Stimulated activated CD8-positive, alpha-beta memory T cell treated with anti-CD3 and anti-CD28 coated beads, Interleukin-4, amount 100 ng/mL, for 4 hours (primary cell): Measurements from ENCODE around the gene SLC25A1.
"Not testable (repeated sequence)": the region's sequence is repeated elsewhere in the genome, so short reads cannot be mapped to it uniquely, and the experiment has no call there.

Experiments
- DNase-seq, 2 donors: peaks; one replicate each; pipeline ENCODE4 v3.0.0-alpha.2; 2020; ENCODE audit warnings: low read depth in 2 of 2, low spot score in 1 of 2

SLC25A1 gene

DNA sequence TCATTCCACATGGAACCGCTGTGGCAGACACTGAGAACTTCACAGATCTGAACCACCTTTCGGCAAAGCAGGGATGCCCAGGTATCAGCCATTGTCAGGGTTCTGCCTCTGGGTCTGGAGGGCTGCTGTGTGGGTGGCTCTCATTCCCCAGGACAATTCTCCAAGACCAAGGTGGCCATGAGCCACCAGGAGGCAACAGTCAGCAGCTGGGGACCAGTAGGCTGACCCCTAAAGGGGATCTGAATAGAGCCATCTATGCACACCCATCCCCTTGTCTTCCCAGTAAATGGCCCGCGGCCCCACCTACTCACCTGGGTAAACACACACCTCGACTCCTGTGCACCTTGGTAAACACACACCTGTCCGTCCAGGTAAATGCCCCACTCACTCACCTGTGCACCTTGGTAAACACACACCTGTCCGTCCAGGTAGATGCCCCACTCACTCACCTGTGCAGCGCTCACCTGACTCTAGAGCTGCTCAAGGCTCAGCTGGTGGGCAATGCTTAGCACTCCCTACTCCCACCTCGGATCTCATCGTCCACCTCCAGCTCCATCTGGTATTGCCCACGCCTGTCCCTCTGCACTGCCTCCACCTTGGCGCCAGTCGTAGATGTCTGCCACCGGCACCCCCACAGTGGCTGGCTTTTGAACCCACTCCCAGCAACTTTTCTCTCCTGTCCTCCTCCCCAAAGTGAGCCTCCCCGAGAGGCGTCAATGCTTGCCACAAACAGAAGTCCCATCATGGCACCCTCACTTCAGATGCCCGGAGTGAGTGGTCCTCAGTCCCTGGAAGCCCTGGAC is 10.2 kb downstream of the SLC25A1 start:
- no peak for DNase-seq

DNA sequence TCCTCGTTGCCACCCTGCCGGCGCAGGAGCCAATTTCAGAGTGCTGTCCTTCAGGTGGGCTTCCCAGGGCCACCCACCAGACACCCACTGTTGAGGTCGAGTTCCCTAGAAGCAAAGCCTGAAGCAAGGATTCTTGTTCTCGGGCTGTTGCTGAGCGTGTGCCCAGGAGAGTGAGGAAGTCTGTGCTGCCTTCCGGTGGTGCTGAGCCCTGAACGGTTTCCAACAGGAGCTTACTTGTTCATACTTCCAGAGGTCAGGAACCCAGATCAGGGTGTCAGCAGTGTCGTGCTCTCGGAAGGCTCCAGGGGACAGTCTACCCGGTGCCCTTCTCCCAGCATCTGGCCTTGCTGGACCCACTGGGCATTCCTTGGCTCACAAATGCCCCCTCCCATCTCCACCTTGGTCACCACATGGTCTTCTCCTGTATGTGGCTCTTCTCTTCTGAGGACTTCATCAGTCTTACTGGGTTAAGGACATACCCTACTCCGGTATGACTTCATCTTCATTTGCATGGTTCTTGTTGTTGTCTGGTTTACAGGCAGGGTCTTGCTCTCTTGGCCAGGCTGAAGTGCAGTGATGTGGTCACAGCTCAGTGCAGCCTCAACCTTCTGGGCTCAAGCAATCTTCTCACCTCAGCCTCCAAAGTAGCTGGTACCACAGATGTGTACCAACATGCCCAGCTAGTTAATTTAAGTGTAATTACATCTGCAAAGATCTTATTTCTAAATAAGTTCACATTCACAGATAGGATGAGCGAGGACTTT is 11.2 kb downstream of the SLC25A1 start:
- no peak for DNase-seq

DNA sequence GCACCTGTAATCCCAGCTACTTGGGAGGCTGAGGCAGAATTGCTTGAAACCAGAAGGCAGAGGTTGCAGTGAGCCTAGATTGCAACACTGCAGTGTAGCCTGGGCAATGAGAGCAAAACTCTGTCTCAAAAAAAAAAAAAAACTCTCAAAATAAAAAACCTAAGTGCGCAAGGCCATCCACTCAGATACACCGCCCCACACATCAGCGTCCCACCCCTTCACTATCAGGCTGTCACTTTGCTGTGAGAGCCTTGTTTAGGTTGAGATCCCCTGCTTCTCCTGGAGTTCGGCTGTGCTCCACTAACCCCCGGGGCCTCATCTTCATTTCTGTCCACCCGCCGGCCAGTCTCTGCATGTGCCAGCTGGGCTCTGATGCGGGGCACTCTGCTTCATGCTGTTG is 12.1 kb downstream of the SLC25A1 start:
- no peak for DNase-seq

DNA sequence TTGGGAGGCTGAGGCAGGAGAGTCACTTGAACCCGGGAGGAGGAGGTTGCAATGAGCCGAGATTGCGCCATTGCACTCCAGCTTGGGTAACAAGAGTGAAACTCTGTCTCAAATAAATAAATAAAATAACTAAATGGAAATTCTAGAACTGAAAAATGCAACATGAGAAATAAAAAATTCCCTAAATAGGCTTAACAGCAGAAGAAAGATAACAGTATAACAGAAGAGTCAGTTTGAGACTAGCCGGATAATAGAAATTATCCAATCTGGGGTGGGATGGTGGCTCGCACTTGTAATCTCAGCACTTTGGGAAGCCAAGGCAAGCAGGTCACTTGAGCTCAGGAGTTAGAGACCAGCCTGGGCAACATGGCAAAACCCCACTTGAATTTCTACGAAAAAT is 14.1 kb downstream of the SLC25A1 start:
- no peak for DNase-seq

DNA sequence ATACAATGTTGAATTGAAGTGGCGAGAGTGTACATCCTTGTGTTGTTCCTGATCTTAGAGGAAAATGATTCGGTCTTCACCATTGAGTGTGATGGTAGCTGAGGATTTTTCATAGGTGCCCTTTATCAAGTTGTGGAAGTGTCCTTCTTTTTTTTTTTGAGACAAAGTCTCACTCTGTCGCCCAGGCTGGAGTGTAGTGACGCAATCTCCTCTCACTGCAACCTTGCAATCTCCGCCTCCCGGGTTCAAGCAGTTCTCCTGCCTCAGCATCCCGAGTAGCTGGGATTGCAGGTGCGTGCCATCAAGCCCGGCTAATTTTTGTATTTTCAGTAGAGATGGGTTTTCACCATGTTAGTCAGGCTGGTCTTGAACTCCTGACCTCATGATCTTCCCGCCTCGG is 19.9 kb downstream of the SLC25A1 start:
- DNase-seq = not testable (repeated sequence)

DNA sequence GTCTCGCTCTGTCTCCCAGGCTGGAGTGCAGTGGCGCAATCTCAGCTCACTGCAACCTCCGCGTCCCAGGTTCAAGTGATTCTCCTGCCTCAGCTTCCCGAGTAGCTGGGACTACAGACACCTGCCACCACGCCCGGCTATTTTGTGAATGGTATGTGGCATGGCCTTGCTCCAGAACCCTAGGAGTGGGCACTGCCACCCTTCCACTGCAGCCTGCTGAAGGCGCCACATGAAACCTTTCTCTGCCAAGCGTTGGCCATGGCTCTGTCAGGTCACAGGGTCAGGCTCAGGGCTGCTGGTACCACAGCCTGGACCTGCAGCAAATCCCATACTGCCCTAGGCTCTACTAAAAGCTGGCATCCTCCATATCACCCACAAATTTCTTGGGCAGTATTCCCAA is 22.4 kb downstream of the SLC25A1 start:
- not testable (repeated sequence) for DNase-seq

DNA sequence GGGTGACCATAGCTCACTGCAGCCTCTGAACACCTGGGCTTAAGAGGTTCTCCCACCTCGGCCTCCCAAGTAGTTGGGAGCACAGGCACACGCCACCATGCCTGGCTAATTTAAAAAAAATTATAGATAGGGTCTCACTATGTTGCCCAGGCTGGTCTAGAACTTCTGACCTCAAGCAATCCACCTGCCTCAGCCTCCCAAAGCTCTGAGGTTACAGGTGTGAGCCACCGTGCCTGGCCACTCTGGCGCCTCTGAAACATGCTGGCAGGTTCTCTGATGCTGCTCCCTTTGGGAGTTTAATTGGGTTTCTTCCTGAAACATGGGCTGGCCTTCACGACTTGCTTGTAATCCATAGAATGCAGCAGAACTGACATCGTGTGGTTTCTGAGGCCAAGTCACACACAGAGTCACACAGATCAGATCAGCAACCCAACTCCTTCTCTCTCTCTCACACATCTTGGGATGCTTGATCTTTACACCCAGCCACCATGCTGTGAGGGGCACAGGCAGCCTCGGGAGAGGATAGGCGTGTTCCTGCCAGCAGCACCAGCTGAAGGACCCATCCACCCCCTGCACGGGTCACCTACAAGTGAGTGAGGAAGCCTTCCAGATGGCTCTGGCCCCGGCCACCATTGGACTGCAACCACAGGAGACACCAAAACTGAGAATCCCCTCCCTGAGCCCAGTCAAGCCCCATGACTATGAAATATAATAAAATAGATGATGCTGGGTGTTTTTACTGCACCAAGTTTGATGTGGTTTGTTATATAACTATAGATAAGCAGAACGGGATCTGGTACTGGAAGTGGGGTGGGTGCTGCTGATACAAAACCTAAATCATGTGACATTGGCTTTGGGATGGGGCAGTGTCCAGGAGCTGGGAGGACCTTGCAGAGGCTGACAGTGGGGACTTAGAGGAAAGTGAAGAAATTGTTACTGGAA is 25.3 kb downstream of the SLC25A1 start:
- no peak for DNase-seq

DNA sequence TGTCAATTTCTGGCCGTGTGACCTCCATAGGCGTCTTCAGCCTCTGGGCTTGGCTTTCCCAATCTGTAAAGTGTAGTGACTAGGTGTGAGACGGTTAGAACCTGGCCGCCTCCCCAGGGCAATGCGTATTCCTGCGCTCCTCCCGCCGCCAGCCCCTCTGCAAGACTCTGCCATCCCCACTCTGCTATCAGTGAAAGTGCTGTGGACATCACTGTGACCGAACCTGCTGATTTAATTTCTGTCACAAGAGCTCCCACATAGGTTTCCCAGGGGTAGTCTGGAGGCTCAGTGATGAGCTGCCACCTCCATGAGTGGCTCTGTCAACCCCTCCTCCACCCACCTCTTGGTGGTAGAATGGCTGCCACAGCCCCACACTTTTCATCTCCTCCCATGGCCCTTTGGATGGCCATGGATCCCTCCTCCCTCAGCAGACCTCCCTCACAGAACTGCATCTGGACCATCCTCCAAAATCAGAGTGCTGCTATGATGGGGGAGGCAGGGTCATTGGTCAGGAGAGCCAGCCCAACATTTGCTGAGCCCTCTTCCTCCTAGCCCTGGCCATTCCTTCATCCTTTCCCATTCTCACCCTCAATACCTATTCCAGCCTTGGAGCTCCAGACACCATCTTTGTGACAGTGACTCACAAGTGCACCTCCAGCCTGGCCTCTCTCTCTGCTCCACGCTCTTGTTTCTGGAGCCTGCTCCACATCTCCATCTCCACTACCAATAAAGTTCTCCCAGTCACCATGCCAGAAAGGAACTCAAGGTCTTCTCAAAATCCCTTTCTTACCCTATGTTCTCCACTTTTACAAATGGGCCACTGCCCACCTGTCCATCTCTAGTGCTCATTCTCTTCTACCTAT is 27.0 kb downstream of the SLC25A1 start:
- DNase-seq = no peak

DNA sequence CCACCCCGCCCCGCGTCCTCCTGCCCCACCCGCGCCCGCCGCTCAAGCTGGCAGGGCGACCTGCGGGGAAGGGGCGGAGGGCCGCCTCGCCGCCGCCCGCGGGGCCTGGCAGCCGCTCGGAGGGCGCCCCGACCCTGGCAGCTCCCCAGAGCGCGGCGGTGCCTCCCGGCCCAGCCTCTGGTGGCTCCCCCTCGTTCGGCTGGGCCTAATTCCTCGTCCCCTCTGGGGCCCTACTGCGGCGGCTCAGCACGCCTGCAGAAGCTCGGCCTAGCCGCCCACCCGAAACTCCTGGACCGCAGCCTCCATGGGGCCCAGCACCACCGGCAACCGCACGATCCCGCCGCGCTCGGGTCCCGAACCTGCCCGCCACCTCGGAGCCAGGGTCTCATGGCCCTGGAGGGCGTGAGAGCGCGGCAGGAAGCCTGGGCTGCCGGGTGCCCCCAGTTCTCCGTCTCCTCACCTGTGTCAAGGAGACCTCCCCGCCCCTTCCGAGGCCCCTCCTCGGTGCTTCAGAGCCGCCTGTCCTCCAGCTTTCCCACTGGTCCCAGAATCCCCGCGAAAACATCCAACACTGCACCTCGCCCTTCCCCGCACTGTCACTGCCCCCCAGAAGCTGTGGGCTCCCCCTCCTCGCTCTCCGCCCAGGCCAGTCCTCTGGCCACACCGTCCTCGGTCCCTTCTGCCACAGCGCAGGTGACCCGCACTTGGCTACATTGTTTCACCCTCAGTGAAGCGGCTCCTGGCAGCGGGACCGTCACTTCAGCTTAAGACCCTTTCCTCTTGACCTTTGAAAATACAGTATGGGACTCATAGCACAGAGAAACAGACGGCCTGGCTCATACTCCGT is 27.8 kb downstream of the SLC25A1 start:
- no peak for DNase-seq

DNA sequence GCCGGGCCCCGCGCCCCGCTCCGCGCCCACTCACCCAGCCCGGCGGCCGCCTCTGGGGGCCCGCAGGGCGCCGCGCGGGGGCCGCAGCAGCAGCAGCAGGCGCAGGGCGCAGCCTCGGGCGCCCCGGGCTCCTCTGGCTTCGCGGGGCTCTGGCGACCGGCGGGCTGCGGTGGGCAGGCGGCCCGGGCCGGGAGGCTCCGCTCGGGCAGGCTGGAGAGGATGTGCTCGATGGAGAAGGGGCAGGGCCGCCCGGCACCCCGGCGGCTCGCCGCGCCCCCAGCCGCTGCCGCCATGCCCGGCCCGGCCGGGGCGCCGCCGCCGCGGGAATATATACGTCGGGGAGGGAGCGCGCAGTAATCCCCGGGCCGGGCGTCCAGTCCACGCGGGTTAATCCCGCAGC is 28.5 kb downstream of the SLC25A1 start, which contains the start of gene GSC2:
GSC2 (minus strand) TSS at position 302 of the 400 bp plus-strand sequence; CDS start at position 293, 9 bp downstream.
- no peak for DNase-seq

DNA sequence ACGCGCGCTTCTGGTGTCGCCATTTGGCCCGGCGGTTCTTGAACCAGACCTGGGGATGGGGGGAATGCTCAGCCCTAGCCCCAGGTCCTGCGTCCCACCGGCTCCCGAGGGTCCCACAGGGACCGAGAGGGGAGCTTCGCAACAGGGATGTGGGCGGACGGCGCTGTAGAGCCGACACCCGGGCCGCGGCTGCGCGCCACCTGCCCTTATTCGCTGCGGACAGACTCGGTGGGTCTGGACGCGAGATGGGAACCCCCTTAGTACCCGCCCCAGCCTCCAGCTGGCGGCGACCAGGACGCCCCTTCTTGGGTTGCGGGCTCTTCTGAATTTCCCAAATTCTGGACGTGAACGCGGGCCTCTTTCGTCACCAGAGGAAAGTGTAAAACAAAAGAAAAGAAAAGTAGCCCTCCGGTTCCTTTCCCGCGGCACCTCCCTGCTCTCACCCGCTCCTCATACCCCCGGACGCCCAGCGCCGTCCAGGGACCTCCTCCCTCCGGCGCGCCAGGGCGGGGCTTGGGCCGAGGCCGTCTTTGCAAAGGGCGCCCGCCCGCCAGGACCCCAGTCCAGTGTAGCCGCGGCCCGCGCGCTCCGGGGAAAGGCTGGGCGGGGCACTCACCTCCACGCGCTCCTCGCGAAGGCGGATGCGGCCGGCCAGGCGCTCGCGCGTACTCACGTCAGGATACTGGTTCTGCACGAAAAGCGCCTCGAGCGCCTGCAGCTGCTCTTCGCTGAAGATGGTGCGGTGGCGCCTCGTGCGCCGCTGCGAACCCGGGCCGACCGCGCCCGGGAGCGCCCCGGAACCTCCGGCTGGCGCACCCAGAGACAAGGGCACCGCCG is 29.3 kb downstream of the SLC25A1 start:
- DNase-seq = no peak

DNA sequence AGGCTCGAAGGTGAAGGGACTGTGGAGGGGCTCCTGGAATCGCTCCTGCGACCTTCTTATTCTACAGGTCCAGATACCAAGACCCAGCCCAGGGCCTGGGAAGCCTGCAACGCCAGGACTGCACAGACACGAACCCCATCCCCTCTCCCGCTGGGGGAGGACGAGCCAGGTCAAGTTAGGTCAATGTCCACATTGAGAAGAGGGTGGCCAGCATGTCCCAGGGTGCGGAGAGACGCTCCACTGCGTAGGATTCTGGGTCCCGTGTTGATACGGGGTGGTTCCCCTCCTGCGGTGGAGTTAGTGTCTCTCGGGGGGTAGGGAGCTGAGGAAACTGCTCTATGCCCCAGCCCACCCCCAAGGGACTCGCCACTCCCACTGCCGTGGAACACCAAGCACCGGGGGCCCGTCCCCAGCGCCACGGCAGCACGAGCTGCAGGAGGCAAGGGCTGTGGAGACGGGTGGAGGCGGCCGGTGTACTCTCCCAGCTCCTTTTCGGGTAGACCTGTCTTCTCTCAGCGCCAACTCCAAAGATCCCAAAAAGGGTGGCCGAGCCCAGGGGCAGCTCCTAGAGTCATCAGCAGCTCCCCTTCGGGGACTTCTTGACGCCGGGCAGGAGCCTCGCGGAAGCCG is 30.0 kb downstream of the SLC25A1 start:
- DNase-seq = no peak

DNA sequence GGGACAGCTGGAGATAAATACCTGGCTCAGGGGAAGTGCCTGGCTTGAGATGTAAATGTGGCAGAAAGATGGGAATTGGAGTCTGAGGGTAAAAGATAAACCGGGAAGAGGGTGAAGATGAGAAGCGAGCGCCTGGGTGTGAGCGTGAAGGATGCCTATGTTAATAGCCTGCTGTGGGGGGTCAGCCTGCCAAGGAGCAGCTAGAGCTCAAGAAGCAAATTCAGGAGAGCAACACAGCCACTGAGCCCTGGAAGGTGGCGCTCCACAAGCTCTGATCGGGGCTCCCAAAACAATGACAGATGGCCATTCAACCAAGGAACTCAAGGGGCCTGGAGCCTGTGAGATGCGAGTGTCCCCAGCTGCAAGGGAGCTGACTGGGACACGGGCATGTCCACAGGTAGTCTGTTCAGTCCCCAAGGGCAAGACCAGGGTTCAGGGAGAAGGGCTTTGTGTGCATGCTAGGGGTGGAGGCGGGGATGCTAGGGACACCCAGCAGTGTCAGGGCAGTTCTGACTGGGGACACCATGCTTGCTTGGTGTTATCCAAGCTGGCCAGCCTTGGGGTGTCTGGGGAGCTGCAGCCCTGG is 31.2 kb downstream of the SLC25A1 start:
- DNase-seq = no peak

DNA sequence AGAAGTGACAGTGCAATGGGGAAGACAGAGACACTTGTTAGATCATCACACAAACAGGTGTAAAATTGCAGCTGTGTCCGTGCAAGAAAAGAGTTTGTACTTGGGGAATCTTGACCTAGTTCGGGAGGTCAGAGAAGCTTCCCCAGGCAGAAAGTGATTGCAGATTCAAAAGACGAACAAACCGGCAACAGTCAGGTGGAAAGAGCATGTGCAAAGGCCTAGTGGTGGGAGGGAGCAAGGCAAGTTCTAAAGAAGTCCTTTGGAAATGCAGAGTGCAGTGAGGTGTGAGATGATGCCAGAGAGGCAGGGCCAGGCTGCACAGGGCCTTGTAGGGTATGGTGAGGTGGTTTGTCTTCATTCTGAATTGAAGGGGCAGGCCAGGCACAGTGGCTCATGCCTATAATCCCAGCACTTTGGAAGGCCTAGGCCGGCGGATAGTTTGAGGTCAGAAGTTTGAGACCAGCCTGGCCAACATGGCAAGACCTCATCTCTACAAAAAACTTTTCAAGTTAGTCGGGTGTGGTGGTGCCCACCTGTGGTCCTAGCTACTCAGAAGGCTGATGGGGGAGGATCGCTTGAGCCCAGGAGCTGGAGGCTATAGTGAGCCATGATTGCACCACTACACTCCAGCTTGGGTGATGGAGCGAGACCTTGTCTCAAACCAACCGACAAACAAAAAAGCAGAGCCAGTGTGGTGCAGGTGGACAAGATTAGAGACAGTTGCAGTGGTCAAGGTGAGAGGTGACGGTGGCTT is 32.1 kb downstream of the SLC25A1 start:
- DNase-seq = no peak

DNA sequence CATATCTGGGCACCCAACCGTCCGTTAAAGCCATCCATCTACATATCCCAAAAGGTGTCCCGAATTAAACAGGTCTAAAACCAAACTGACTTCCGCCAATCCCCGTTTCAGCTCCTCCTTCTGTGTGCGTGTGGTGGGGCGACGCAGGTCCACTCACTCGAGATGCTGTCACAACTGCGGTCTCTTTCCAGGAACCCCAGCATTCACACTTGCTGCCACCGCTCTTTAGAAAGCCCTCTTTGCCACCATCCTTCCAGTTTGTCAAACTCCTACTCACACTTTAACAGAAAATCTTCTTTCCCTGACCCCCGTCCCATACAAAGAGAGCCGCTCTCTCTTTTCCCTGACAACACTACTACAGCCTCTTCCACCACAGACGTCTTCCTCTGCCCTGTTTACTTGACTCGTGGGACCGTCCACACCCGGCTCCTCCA is 34.6 kb downstream of the SLC25A1 start:
- no peak for DNase-seq

DNA sequence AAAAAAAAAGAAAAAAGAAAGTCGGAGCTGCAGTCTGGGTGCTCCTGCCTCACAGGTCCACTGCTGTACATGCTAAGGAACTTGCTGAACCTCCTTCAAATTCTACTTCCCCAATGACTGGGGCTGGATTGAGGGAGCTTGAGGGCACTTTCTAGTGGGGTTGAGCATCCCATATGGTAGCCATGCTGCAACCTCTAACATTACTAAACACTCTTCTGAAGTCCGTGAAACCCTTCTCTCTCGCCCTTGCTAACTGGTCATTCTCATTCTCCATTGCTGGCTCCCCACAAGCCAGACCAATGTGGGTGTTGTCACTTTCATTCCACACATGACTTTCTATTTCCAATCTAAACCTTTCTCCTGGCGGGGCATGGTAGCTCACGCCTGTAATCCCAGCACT is 35.3 kb downstream of the SLC25A1 start:
- no peak for DNase-seq

DNA sequence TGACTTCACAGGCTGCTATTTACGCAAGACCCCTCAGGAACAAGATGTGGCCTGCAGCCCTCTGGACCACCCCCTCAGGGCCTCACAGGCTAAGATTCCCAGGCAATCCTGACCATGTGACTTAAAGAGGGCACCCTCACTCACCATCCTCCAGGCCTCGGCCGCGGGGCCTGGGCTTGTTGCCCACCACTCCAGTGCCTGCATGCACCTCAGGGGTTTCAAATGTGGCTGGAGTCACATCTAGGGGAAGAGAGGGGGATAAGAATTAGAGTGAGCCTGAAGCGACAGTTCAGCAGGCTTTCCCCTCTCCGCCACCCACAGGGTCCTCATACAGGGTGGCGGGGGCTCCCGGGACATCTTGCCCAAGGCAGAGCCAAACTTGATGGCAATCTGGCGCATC is 36.1 kb downstream of the SLC25A1 start:
- no peak for DNase-seq
